Prostate gland (tissue), 2 donors: ENCODE data around the gene ZMYM2. TPM values are rescaled to one million over a fixed set of nuclear protein-coding genes. Genes with fewer than 3 reads are reported as not detected.

Experiments used
- DNase-seq: peaks from one replicate; pipeline ENCODE4 v3.0.0-alpha.2; 2019; ENCODE audit warnings: low spot score
- H3K27ac ChIP-seq, 2 donors: fragments of 200-600 bp; sonication (generic); 2 replicates each; pipeline ENCODE4 v1.5.1; 2017 to 2019
- H3K27me3 ChIP-seq: fragments of 200-600 bp; sonication (generic); replicated peaks from 2 replicates; pipeline ENCODE4 v1.5.1; 2019; ENCODE audit not compliant: insufficient read depth
- H3K36me3 ChIP-seq, 2 donors: fragments of 200-600 bp; sonication (generic); 1 replicate in 1 of 2; 2 replicates in 1 of 2; pipeline versions ENCODE4 v1.5.1 to v1.8.1; 2017 to 2019
- H3K4me1 ChIP-seq: fragments of 200-600 bp; sonication (generic); replicated peaks from 2 replicates; pipeline ENCODE4 v1.5.1; 2019
- H3K4me3 ChIP-seq, 2 donors: fragments of 200-600 bp; sonication (generic); 2 replicates each; pipeline ENCODE4 v1.5.1; 2017 to 2019
- H3K9me3 ChIP-seq: fragments of 200-600 bp; sonication (generic); 2 replicates; pipeline ENCODE4 v1.5.1; 2017
- CTCF ChIP-seq, 4 experiments: fragments of 200-600 bp in 2 of 4; fragments of 450-650 bp in 2 of 4; sonication (generic) in 2 of 4; IDR thresholded peaks; 1 replicate in 3 of 4; 2 replicates in 1 of 4; pipeline ENCODE4 v1.5.1; 2016 to 2019; ENCODE audit warnings: antibody characterized with exemption in 4 of 4, mild to moderate bottlenecking in 2 of 4, moderate library complexity in 2 of 4
- POLR2A ChIP-seq: fragments of 450-650 bp; IDR thresholded peaks from one replicate; pipeline ENCODE4 v1.6.1; 2016; ENCODE audit warnings: antibody characterized with exemption, mild to moderate bottlenecking
- POLR2AphosphoS5 ChIP-seq: sonication (generic); formaldehyde crosslinking; IDR thresholded peaks from one replicate; pipeline ENCODE4 v1.6.1; 2017; ENCODE audit warnings: antibody characterized with exemption
- WGBS: methylation state at CpG from one replicate; pipeline ENCODE4 v1.1.5; 2018; 5-methylcytosine and 5-hydroxymethylcytosine counted together
- intact Hi-C: fragments of 100-400 bp; cut with DNase I; formaldehyde crosslinking; loops from one replicate; pipeline ENCODE4 v1.14.2; 2022
- total RNA-seq, 2 donors: library from RNA; depleted of rRNA; stranded (reverse); fragments of >200 nt; gene quantifications; one replicate each; pipeline ENCODE4 v1.1.0, GENCODE V29; 2016

ZMYM2 gene
- total RNA-seq, 2 donors from 2014 or later, result 70.7 to 95.6 TPM

DNA sequence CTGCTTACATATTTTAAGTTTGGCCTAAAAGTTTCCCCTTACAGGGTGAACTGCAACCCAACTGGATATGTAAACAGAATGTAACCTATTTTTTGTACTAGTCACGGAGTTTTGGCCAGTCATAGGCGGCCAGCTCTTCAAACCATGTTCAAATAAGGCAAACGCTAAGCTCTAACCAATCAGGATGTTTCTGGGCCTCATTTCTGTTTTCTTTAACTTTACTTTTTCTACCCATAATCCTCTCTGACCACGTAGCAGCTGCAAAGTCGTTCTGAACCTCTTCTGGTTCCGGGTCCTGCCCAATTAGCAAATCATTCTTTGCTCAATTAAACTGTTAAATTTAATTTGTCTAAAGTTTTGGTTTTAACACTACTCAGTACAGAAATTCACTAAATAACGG, 8.2 kb upstream of the ZMYM2 start:
- Histone ChIP-seq H3K4me1 (no peaks in the 10 kb centered on the region), H3K9me3 (no peaks in the 10 kb centered on the region), H3K27me3 (no peaks in the 10 kb centered on the region), H3K4me3 (no peak overlapping the region), H3K27ac (no peak overlapping the region), H3K36me3 (no peaks in the 10 kb centered on the region)
- intact Hi-C loops, result loop anchor here (10.0 kb wide), 1 partner anchor 174 kb away; no protein-coding TSS in a partner anchor
- WGBS, result 76% methylated on average over 7 of the region's 7 CpGs
- DNase-seq, result no peak
- no peak for TF ChIP-seq POLR2AphosphoS5
- no peak for TF ChIP-seq POLR2A
- no peak for TF ChIP-seq CTCF (IDR thresholded peaks at IDR 0.05)

GRCh38 chr13:19952850-19953249, 5.7 kb upstream of the ZMYM2 start:
- Histone ChIP-seq H3K27ac (no peak overlapping the region), H3K36me3 (no peaks in the 10 kb centered on the region), H3K9me3 (no peaks in the 10 kb centered on the region), H3K27me3 (no peaks in the 10 kb centered on the region), H3K4me3 (no peak overlapping the region), H3K4me1 (no peaks in the 10 kb centered on the region)
- intact Hi-C loops, result loop anchor here (10.0 kb wide), 1 partner anchor 172 kb away; no protein-coding TSS in a partner anchor
- no peak for TF ChIP-seq POLR2AphosphoS5
- no peak for TF ChIP-seq POLR2A
- TF ChIP-seq CTCF (IDR thresholded peaks at IDR 0.05), result no peak
- no peak for DNase-seq

DNA sequence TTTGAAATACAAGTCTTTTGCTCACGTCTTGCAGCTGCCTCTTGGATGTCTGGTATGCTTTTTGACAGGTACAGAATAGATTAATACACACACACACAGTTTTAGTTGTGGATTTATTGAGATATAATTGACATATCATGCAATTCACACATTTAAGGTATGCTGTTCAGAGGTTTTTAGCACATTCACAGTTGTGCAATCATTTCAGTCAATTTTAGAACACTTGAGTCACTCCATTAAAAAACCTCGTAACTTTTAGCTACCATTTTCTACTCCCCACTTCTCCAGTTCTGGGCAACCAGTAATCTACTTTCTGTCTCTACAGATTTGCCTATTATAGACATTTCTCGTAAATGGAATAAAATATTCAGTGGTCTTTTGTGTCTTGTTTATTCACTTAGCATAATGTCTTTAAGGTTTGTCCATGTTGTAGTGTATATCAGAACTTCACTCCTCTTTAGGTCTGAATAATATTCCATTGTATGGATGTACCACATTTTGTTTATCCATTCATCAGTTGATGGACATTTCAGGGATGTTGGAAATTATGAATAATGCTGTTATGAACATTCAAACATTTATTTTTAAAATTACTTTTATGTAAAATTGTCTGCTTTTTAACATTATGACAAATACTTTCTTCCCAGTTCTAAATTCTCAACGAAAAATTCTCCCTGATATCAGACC, 2.5 kb upstream of the ZMYM2 start:
- no peak overlapping the region for H3K4me3 ChIP-seq
- no peaks in the 10 kb centered on the region for H3K27me3 ChIP-seq
- WGBS, result 97% methylated on average over 4 of the region's 4 CpGs
- no peak for DNase-seq
- H3K27ac ChIP-seq, result no peak overlapping the region
- H3K36me3 ChIP-seq, result no peaks in the 10 kb centered on the region
- H3K9me3 ChIP-seq, result no peaks in the 10 kb centered on the region
- H3K4me1 ChIP-seq, result no peaks in the 10 kb centered on the region
- TF ChIP-seq POLR2A (no peak), POLR2AphosphoS5 (no peak), CTCF (IDR thresholded peaks at IDR 0.05) (no peak)
- intact Hi-C loops, result loop anchor here (5.0 to 10.0 kb wide), 4 partner anchors 94 to 324 kb away; partner anchors contain the start of genes MPHOSPH8, PSPC1 and ZMYM5

DNA sequence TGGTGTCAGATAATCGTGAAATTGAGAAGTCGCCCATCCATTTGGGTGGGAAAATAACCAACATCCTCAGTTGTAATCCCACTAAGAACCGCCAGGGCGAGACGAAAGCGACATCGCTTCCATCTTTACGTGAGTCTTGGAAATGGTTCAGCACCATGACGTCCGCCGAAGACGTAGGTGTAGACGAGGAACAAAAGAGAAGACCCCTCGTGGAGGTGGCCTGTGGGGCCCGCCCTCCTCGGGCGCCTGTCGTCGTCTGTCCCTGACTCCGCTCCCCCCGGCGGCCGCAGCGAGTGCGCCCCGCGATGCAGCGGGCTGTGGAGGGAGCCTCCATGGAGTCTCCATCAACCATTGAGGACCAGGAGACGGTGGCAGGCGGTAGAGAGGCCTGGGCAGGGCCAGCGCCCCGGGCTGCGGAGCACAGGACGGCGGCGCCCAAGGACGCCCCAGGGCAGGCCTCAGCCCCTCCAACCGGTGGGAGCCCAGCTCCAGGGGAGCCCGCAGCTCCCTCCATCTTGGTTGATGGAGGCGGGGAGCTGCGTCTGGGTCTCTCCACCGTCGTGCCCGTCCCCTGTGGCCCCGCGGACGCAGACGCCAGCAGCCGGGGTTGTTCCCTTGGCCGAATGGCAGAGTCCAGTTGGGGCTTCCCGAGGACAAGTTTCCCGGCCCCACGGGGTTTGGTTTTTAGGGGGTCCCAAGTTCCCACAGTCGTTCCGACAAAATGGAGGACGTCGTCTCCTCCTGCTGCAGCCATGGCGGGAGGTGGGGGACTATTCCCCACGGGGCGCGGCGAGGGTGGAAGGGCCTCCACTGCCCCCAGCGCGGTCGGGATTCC, 990 bp upstream of the ZMYM2 start:
- H3K27ac ChIP-seq, result peak overlapping the region; percentile 97 to 100
- intact Hi-C loops, result loop anchor here (5.0 to 10.0 kb wide), 4 partner anchors 95 to 325 kb away; partner anchors contain the start of genes MPHOSPH8, PSPC1 and ZMYM5
- peaks cover 5% of the 10 kb centered on the region for H3K4me1 ChIP-seq
- peak; percentile 78 for DNase-seq
- under 1% methylated on average over 56 of the region's 65 CpGs for WGBS
- TF ChIP-seq POLR2A, result peak; percentile 34
- TF ChIP-seq POLR2AphosphoS5, result peak; percentile 81
- peak; percentile 42 to 87 (median 76) for TF ChIP-seq CTCF (IDR thresholded peaks at IDR 0.05)
- no peaks in the 10 kb centered on the region for H3K27me3 ChIP-seq
- peak overlapping the region; percentile 79 to 90 for H3K4me3 ChIP-seq
- no peaks in the 10 kb centered on the region for H3K9me3 ChIP-seq
- H3K36me3 ChIP-seq, result no peaks in the 10 kb centered on the region
